Dendritic cell treated with granulocyte-macrophage colony-stimulating factor and Interleukin-4, amounts not matched to agents 40 ng/mL and 50 ng/mL, for 4 days (primary cell): ENCODE data around the gene NPHP4.

Source experiments
- H3K27ac Mint-ChIP-seq: one replicate; pipeline ENCODE4 v1.8.0; 2022; ENCODE audit warnings: mild to moderate bottlenecking, mixed read lengths
- H3K27me3 Mint-ChIP-seq: one replicate; pipeline ENCODE4 v1.8.0; 2022; ENCODE audit warnings: mild to moderate bottlenecking, mixed read lengths
- H3K36me3 Mint-ChIP-seq: one replicate; pipeline ENCODE4 v1.8.0; 2022; ENCODE audit warnings: low read depth, mixed read lengths
- H3K4me1 Mint-ChIP-seq: one replicate; pipeline ENCODE4 v1.8.0; 2022; ENCODE audit warnings: low read depth, mixed read lengths
- H3K4me3 Mint-ChIP-seq: one replicate; pipeline ENCODE4 v1.8.0; 2022; ENCODE audit warnings: mild to moderate bottlenecking, moderate library complexity, mixed read lengths
- H3K9me3 Mint-ChIP-seq: one replicate; pipeline ENCODE4 v1.8.0; 2022; ENCODE audit warnings: mixed read lengths
- intact Hi-C: fragments of 100-400 bp; cut with micrococcal nuclease; formaldehyde crosslinking; loops from one replicate; pipeline ENCODE4 v1.15.0; 2022

Gene NPHP4

GRCh38 chr1:5982276-5982675 is 9.9 kb downstream of the NPHP4 start:
- Mint-ChIP-seq H3K4me3 (no peak overlapping the region), H3K4me1 (peaks cover 22% of the 10 kb centered on the region), H3K36me3 (peaks cover 42% of the 10 kb centered on the region), H3K9me3 (no peaks in the 10 kb centered on the region), H3K27ac (no peak overlapping the region), H3K27me3 (no peaks in the 10 kb centered on the region)
- intact Hi-C loops, result no loop called here

- Mint-ChIP-seq H3K9me3 (no peaks in the 10 kb centered on the region), H3K27me3 (no peaks in the 10 kb centered on the region), H3K27ac (peak overlapping the region; percentile 23), H3K36me3 (peaks cover 49% of the 10 kb centered on the region), H3K4me3 (no peak overlapping the region), H3K4me1 (peaks cover 22% of the 10 kb centered on the region)
- intact Hi-C loops, result no loop called here
These were observed 11.2 kb downstream of the NPHP4 start for GRCh38 chr1:5981009-5981380.

- intact Hi-C loops, result no loop called here
- Mint-ChIP-seq H3K4me1 (peaks cover 27% of the 10 kb centered on the region), H3K27ac (peak overlapping the region; percentile 23), H3K36me3 (peaks cover 46% of the 10 kb centered on the region), H3K4me3 (no peak overlapping the region), H3K27me3 (no peaks in the 10 kb centered on the region), H3K9me3 (no peaks in the 10 kb centered on the region)
These were observed 11.8 kb downstream of the NPHP4 start for GRCh38 chr1:5980314-5981008.

- Mint-ChIP-seq H3K4me3 (no peak overlapping the region), H3K27me3 (no peaks in the 10 kb centered on the region), H3K9me3 (no peaks in the 10 kb centered on the region), H3K27ac (no peak overlapping the region), H3K4me1 (peaks cover 30% of the 10 kb centered on the region), H3K36me3 (peaks cover 44% of the 10 kb centered on the region)
- intact Hi-C loops, result loop anchor here (5.0 kb wide), 2 partner anchors 342 to 467 kb away; no protein-coding TSS in a partner anchor
These were observed 12.5 kb downstream of the NPHP4 start for GRCh38 chr1:5979536-5980313.

GRCh38 chr1:5978452-5978851 is 13.8 kb downstream of the NPHP4 start:
- H3K36me3 Mint-ChIP-seq, result peaks cover 43% of the 10 kb centered on the region
- H3K4me1 Mint-ChIP-seq, result peaks cover 30% of the 10 kb centered on the region
- H3K4me3 Mint-ChIP-seq, result no peak overlapping the region
- H3K27ac Mint-ChIP-seq, result peak overlapping the region; percentile 29
- H3K27me3 Mint-ChIP-seq, result no peaks in the 10 kb centered on the region
- no peaks in the 10 kb centered on the region for H3K9me3 Mint-ChIP-seq
- intact Hi-C loops, result loop anchor here (5.0 kb wide), 2 partner anchors 341 to 466 kb away; no protein-coding TSS in a partner anchor

- no peak overlapping the region for H3K27ac Mint-ChIP-seq
- no peaks in the 10 kb centered on the region for H3K9me3 Mint-ChIP-seq
- peaks cover 46% of the 10 kb centered on the region for H3K36me3 Mint-ChIP-seq
- no peak overlapping the region for H3K4me3 Mint-ChIP-seq
- H3K4me1 Mint-ChIP-seq, result peaks cover 30% of the 10 kb centered on the region
- intact Hi-C loops, result loop anchor here (5.0 kb wide), 2 partner anchors 340 to 465 kb away; no protein-coding TSS in a partner anchor
- H3K27me3 Mint-ChIP-seq, result no peaks in the 10 kb centered on the region
These were observed 14.5 kb downstream of the NPHP4 start for GRCh38 chr1:5977494-5978444.

- peaks cover 30% of the 10 kb centered on the region for H3K4me1 Mint-ChIP-seq
- peaks cover 49% of the 10 kb centered on the region for H3K36me3 Mint-ChIP-seq
- H3K4me3 Mint-ChIP-seq, result no peak overlapping the region
- intact Hi-C loops, result loop anchor here (5.0 kb wide), 2 partner anchors 340 to 465 kb away; no protein-coding TSS in a partner anchor
- H3K9me3 Mint-ChIP-seq, result no peaks in the 10 kb centered on the region
- no peaks in the 10 kb centered on the region for H3K27me3 Mint-ChIP-seq
- no peak overlapping the region for H3K27ac Mint-ChIP-seq
These were observed 15.3 kb downstream of the NPHP4 start for GRCh38 chr1:5976726-5977493.

GRCh38 chr1:5976231-5976630 is 16.0 kb downstream of the NPHP4 start:
- H3K27me3 Mint-ChIP-seq, result no peaks in the 10 kb centered on the region
- no peak overlapping the region for H3K27ac Mint-ChIP-seq
- no peak overlapping the region for H3K4me3 Mint-ChIP-seq
- peaks cover 56% of the 10 kb centered on the region for H3K36me3 Mint-ChIP-seq
- H3K4me1 Mint-ChIP-seq, result peaks cover 30% of the 10 kb centered on the region
- intact Hi-C loops, result loop anchor here (5.0 kb wide), 2 partner anchors 339 to 464 kb away; no protein-coding TSS in a partner anchor
- H3K9me3 Mint-ChIP-seq, result no peaks in the 10 kb centered on the region

- Mint-ChIP-seq H3K9me3 (no peaks in the 10 kb centered on the region), H3K27ac (no peak overlapping the region), H3K4me3 (no peak overlapping the region), H3K4me1 (peaks cover 20% of the 10 kb centered on the region), H3K27me3 (no peaks in the 10 kb centered on the region), H3K36me3 (peaks cover 60% of the 10 kb centered on the region)
- intact Hi-C loops, result loop anchor here (5.0 kb wide), 2 partner anchors 338 to 463 kb away; no protein-coding TSS in a partner anchor
These were observed 16.9 kb downstream of the NPHP4 start for GRCh38 chr1:5975133-5975880.

- intact Hi-C loops, result loop anchor here (5.0 kb wide), 2 partner anchors 337 to 462 kb away; no protein-coding TSS in a partner anchor
- Mint-ChIP-seq H3K36me3 (peaks cover 54% of the 10 kb centered on the region), H3K27ac (no peak overlapping the region), H3K4me1 (peaks cover 17% of the 10 kb centered on the region), H3K27me3 (no peaks in the 10 kb centered on the region), H3K9me3 (no peaks in the 10 kb centered on the region), H3K4me3 (no peak overlapping the region)
These were observed 17.6 kb downstream of the NPHP4 start for GRCh38 chr1:5974631-5975030.

- intact Hi-C loops, result no loop called here
- Mint-ChIP-seq H3K9me3 (no peaks in the 10 kb centered on the region), H3K27ac (no peak overlapping the region), H3K4me3 (no peak overlapping the region), H3K4me1 (peaks cover 10% of the 10 kb centered on the region), H3K36me3 (peaks cover 58% of the 10 kb centered on the region), H3K27me3 (no peaks in the 10 kb centered on the region)
These were observed 18.5 kb downstream of the NPHP4 start for GRCh38 chr1:5973771-5974170.

GRCh38 chr1:5972198-5972520 is 20.1 kb downstream of the NPHP4 start:
- no peaks in the 10 kb centered on the region for H3K27me3 Mint-ChIP-seq
- no peaks in the 10 kb centered on the region for H3K9me3 Mint-ChIP-seq
- intact Hi-C loops, result no loop called here
- H3K27ac Mint-ChIP-seq, result no peak overlapping the region
- H3K4me1 Mint-ChIP-seq, result peaks cover 8% of the 10 kb centered on the region
- peaks cover 62% of the 10 kb centered on the region for H3K36me3 Mint-ChIP-seq
- H3K4me3 Mint-ChIP-seq, result no peak overlapping the region
